Muscle of back (tissue), 11 donors: ENCODE data around the gene KDM2A. TPM values are rescaled to one million over a fixed set of nuclear protein-coding genes. Genes with fewer than 3 reads are reported as not detected.
"Not testable (repeated sequence)": the region's sequence is repeated elsewhere in the genome, so short reads cannot be mapped to it uniquely, and the experiment has no call there.

Experiments used
- DNase-seq, 3 donors: peaks; one replicate each; pipeline versions ENCODE4 v3.0.0 to v3.0.0-alpha.2; 2013
- polyA plus RNA-seq, 10 donors: library from polyadenylated mRNA; unstranded; fragments of 120-200 nt; gene quantifications; one replicate each; pipeline ENCODE4 v1.2.1, GENCODE V29; 2013; ENCODE audit not compliant: insufficient read length in 10 of 10

The KDM2A gene
- polyA plus RNA-seq, 10 donors: 46.3 to 64.1 (median 52.4) TPM

- no peak for DNase-seq
Measured at GRCh38 chr11:67116758-67117105, 2.3 kb upstream of the KDM2A start.

GRCh38 chr11:67117176-67117575 lies 1.9 kb upstream of the KDM2A start:
- DNase-seq: no peak

GRCh38 chr11:67117672-67118180 lies 1.3 kb upstream of the KDM2A start:
- DNase-seq: peak in 2 of 3 donors; percentile 38 to 61

GRCh38 chr11:67118181-67118766 lies 789 bp upstream of the KDM2A start:
- peak in 2 of 3 donors; percentile 34 to 79 for DNase-seq

GRCh38 chr11:67119585-67120391 lies 725 bp downstream of the KDM2A start:
- DNase-seq: peak in 2 of 3 donors; percentile 27 to 68

GRCh38 chr11:67120456-67120855 lies 1.4 kb downstream of the KDM2A start:
- no peak for DNase-seq

- DNase-seq: peak in 2 of 3 donors; percentile 31 to 59
Measured at GRCh38 chr11:67120881-67121710, 2.0 kb downstream of the KDM2A start.

- not testable (repeated sequence) for DNase-seq
Measured at GRCh38 chr11:67123801-67124200, 4.7 kb downstream of the KDM2A start.

- not testable (repeated sequence) for DNase-seq
Measured at GRCh38 chr11:67126243-67126642, 7.2 kb downstream of the KDM2A start.

- no peak for DNase-seq
Measured at GRCh38 chr11:67126986-67127385, 7.9 kb downstream of the KDM2A start.

- not testable (repeated sequence) for DNase-seq
Measured at GRCh38 chr11:67130861-67131260, 11.8 kb downstream of the KDM2A start.

- DNase-seq: no peak
Measured at GRCh38 chr11:67136156-67136555, 17.1 kb downstream of the KDM2A start.

DNA sequence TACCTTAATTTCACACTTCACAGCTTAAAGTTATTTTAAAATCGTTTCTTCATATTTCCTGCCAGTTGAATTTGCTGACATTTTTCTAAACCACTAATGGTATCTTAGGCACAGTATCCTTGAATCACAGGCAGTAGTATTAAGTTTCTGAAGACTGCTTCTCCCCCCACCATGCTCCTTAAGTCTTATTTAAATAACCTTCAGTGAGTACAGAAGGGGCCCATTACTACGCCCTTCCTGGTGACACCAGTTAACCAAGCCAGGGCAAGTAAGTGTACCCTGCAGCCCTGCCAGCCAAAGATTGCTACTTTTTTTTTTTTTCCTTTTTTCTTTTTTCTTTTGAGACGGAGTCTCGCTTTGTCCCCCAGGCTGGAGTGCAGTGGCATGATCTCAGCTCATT lies 19.9 kb downstream of the KDM2A start:
- DNase-seq: no peak

DNA sequence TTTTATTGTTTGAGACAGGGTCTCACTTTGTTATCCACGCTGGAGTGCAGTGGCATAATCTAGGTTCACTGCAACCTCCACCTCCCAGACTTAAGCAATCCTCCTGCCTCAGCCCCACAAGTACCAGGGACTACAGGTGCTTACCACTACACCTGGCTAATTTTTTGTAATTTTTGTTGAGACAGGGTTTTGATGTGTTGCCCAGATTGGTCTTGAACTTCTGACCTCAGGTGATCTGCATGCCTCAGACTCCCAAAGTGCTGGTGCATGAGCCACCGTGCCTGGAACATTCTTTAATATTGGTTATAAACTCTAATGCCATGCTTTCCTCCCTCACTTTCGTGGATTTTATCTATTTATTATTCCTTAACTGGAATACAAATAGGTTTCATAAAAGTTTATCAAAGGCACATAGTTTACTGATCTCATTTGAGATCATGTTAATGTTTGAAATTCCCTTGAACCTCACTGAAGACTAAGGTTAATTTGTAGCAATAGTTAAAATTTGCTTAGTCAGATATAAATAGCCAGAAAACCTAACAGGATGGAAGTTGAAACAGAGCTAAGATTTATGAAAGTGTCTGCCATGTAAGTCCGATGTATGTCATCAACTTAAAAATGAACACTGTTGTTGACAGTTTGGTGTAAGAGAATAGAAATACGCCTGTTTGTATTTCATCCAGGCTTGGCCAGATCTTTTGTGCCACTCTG lies 27.6 kb downstream of the KDM2A start:
- DNase-seq: no peak

GRCh38 chr11:67153971-67154370 lies 34.9 kb downstream of the KDM2A start:
- DNase-seq: no peak

GRCh38 chr11:67154726-67155125 lies 35.7 kb downstream of the KDM2A start:
- no peak for DNase-seq

DNA sequence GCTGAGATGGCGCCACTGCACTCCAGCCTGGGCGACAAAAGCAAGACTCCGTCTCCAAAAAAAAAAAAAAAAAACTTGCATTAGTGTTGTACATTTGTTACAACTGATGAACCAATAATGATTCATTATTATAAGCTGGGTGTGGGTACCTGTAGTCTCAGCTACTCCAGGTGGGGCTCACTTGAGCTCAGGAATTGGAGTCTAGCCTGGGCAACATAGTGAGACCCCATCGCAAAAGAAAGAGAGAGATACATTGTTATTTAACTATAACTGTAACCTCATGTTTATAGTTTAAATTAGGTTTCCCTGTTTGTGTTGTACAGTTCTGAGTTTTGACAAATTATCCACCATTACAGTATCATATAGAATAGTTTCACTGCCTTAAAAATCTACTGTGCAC lies 38.6 kb downstream of the KDM2A start:
- DNase-seq: no peak

DNA sequence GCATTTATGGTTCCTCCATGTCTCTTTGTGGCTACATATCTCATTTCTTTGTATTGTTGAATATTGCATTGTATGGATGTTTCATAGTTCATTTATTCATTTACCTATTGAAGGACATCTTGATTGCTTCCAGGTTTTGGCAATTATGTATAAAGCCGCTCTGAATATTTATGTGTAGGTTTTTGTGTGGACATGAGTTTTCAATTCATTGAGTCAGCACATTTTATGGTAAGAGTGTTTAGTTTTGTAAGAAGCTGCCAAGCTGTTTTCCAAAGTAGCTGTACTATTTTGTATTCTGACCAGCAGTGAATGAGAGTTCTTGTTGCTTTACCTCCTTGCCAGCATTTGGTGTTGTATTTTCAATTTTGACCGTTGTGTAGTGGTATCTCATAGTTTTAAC lies 39.2 kb downstream of the KDM2A start:
- peak in 1 of 3 donors; percentile 10 for DNase-seq

GRCh38 chr11:67160045-67160444 lies 41.0 kb downstream of the KDM2A start:
- no peak for DNase-seq

DNA sequence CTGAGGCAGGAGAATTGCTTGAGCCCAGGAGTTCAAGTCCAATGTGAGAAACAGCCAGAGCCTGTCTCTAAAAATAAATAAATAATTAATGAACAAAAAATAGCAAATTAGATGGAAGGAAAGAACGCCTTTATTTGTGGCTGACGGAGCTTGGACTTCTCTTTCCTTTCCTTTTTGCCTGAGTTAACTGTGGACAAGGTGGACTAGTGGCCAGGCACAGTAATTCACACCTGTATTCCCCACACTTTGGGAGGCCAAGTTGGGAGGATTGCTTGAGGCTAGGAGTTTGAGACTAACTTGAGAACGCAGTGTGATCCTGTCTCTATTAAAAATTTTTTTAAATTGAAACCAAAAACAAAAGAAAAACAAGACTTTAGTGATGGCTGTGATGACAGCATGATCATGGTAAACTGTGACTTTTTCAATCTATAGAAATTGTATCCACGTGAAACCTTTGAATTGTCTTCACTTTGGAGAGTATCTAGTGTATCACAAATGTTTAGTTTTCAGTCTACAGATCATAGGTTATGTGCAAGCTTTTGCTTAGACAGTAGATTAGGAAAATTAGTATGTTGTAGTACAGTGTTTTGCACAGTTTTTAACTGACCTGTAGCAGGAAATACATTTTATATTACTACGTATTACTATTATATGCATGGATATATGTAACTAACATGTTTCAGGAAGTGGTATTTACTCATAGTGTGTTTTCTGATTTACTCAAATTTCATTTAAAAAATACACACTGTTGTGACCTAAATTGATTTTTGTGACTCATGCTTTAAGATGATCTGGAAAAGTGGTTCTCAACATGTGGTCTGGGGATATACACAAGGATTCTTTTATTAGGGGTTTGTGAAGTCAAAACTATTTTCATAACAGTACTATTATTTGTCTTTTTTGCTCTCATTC lies 42.1 kb downstream of the KDM2A start:
- DNase-seq: no peak

DNA sequence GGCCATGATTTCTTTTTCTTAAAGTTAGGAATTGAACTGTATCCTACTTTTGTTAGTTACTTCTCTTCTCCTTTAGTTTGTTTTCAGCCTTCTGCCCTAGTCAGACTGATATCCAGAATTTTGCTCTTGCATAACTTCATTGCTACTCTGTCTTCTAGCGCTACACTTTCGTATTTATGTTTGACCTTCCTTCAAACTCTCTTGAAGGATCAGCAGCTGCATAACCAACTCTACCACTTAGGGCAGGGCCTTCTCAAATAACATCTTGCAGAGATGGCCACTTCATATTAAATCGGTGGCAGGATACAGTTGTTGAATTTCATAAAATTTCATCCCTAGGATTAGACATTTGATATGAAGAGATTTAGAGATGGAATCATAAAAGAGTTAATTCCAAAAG lies 43.9 kb downstream of the KDM2A start:
- DNase-seq: no peak
